HepG2 (cell line): ENCODE results near the gene HES1. TPM values are rescaled to one million over a fixed set of nuclear protein-coding genes. Genes with fewer than 3 reads are reported as not detected.

Experiments used
- ARHGAP35 ChIP-seq: sonication (generic); formaldehyde crosslinking; IDR thresholded peaks from 2 replicates; pipeline ENCODE4 v1.9.0; 2022; ENCODE audit warnings: mild to moderate bottlenecking, inconsistent platforms, moderate library complexity, missing genetic modification reagents, borderline replicate concordance
- DBP ChIP-seq: sonication (generic); formaldehyde crosslinking; IDR thresholded peaks from 2 replicates; pipeline ENCODE4 v1.4.0; 2020; ENCODE audit warnings: missing genetic modification reagents; ENCODE audit errors: not compliant biosample characterization
- ELF1 ChIP-seq: sonication (generic); formaldehyde crosslinking; IDR thresholded peaks from 2 replicates; pipeline ENCODE4 v1.4.0; 2020; ENCODE audit warnings: missing genetic modification reagents
- GATA4 ChIP-seq: sonication (generic); IDR thresholded peaks from 2 replicates; pipeline ENCODE4 v1.6.1; 2016; ENCODE audit warnings: antibody characterized with exemption, low read depth, borderline replicate concordance
- HNF1A ChIP-seq, 2 experiments: sonication (generic) in 1 of 2; formaldehyde crosslinking in 1 of 2; IDR thresholded peaks; 2 replicates each; pipeline versions ENCODE4 v1.4.0 to v1.6.1; 2016 to 2020; ENCODE audit warnings: borderline replicate concordance in 1 of 2, low read depth in 1 of 2, mild to moderate bottlenecking in 1 of 2, missing genetic modification reagents in 1 of 2
- MED1 ChIP-seq: sonication (generic); formaldehyde crosslinking; IDR thresholded peaks from 2 replicates; pipeline ENCODE4 v1.4.0; 2020; ENCODE audit warnings: missing genetic modification reagents
- PCBP1 ChIP-seq: fragments of 200-400 bp; formaldehyde crosslinking; IDR thresholded peaks from 2 replicates; pipeline ENCODE4 v1.6.1; 2017; ENCODE audit warnings: mild to moderate bottlenecking, low read depth, low read length, borderline replicate concordance
- RNF2 ChIP-seq: fragments of 450-650 bp; conservative IDR thresholded peaks from 2 replicates; pipeline ENCODE4 v1.6.1; 2016; ENCODE audit warnings: low read depth
- U2AF1 ChIP-seq: fragments of 200-400 bp; formaldehyde crosslinking; optimal IDR thresholded peaks from 2 replicates; pipeline ENCODE3; 2017; ENCODE audit warnings: mild to moderate bottlenecking, low read depth, low read length
- ZNF142 ChIP-seq: sonication (generic); formaldehyde crosslinking; IDR thresholded peaks from 2 replicates; pipeline ENCODE4 v1.4.0; 2020; ENCODE audit warnings: missing genetic modification reagents
- ZNF609 ChIP-seq: sonication (generic); formaldehyde crosslinking; IDR thresholded peaks from 2 replicates; pipeline ENCODE4 v1.4.0; 2020; ENCODE audit warnings: mild to moderate bottlenecking, missing genetic modification reagents, borderline replicate concordance
- polyA plus RNA-seq, 8 experiments: library from polyadenylated mRNA; depleted of rRNA in 3 of 8; stranded (reverse) in 7 of 8; unstranded in 1 of 8; fragments of >200 nt; fragmentation: Illumina TruSeq in 4 of 8; extraction: Trizol in 4 of 8; gene quantifications; 2 replicates each; pipeline versions ENCODE4 v1.2.1 to v1.2.3, GENCODE V29; 2011 to 2016; ENCODE audit warnings: low read depth in 4 of 8, missing spikeins in 1 of 8, mixed read lengths in 1 of 8; ENCODE audit not compliant: insufficient read depth in 1 of 8
- total RNA-seq, 5 experiments: library from RNA; depleted of rRNA; stranded (reverse); fragments of >200 nt; fragmentation: Illumina TruSeq; extraction: Trizol; gene quantifications; 2 replicates each; pipeline ENCODE4 v1.2.3, GENCODE V29; 2016; ENCODE audit warnings: low read depth in 1 of 5

Gene HES1
- total and polyA plus RNA-seq, 2 of the 13 experiments (the other 11 are each of a cell fraction or from before 2014, with no cell fraction given), result 15.4 to 19.8 TPM

GRCh38 chr3:194101592-194102432 lies 34.1 kb upstream of the HES1 start (continued):
- TF ChIP-seq ZNF609 (CRISPR knock-in tag), result peak; percentile 85
- peak; percentile 99 for TF ChIP-seq HNF1A (IDR thresholded peaks at IDR 0.05; ENCODE audit: low read depth)
- TF ChIP-seq HNF1A (CRISPR knock-in tag; IDR thresholded peaks at IDR 0.05; ENCODE audit: borderline replicate concordance), result peak; percentile 99
- peak; percentile 59 for TF ChIP-seq ELF1
- TF ChIP-seq ZNF142 (CRISPR knock-in tag), result no peak
- TF ChIP-seq PCBP1, result no peak
- TF ChIP-seq DBP (CRISPR knock-in tag), result no peak
- no peak for TF ChIP-seq ARHGAP35 (CRISPR knock-in tag)
- no peak for TF ChIP-seq RNF2
- peak; percentile 14 for TF ChIP-seq U2AF1
- peak; percentile 75; the same call in 1 of the 2 replicates for TF ChIP-seq GATA4
- peak; percentile 75 for TF ChIP-seq MED1
